HUES48 (cell line): ENCODE data around the gene DYRK3.
A peak's percentile ranks its signal among the peaks of the same experiment; 100 is the strongest.
"Not testable (repeated sequence)": the region's sequence is repeated elsewhere in the genome, so short reads cannot be mapped to it uniquely, and the experiment has no call there.

Experiments
- H3K27ac ChIP-seq: one replicate; pipeline ENCODE4 v1.7.0; 2013; ENCODE audit warnings: low read depth, low read length, inconsistent platforms
- H3K27me3 ChIP-seq: 2 replicates; pipeline ENCODE4 v1.6.1; 2013; ENCODE audit warnings: mild to moderate bottlenecking, low read length; ENCODE audit not compliant: control insufficient read depth, insufficient read depth
- H3K36me3 ChIP-seq: 2 replicates; pipeline ENCODE4 v1.6.1; 2013; ENCODE audit warnings: low read length; ENCODE audit not compliant: control insufficient read depth, insufficient read depth
- H3K4me1 ChIP-seq: 2 replicates; pipeline ENCODE4 v1.6.1; 2013; ENCODE audit warnings: mild to moderate bottlenecking, low read length; ENCODE audit not compliant: control insufficient read depth, insufficient read depth
- H3K4me3 ChIP-seq: 2 replicates; pipeline ENCODE4 v1.5.1; 2013; ENCODE audit warnings: mild to moderate bottlenecking, low read depth, low read length
- H3K9ac ChIP-seq: 2 replicates; pipeline ENCODE4 v1.6.1; 2013; ENCODE audit warnings: mild to moderate bottlenecking, low read depth, low read length, moderate library complexity
- H3K9me3 ChIP-seq: 2 replicates; pipeline ENCODE4 v1.6.1; 2013; ENCODE audit warnings: low read length; ENCODE audit not compliant: control insufficient read depth, insufficient read depth

DYRK3 gene

GRCh38 chr1:206595581-206596318, 39.6 kb upstream of the DYRK3 start:
- no peaks in the 10 kb centered on the region for H3K9me3 ChIP-seq
- H3K27me3 ChIP-seq, result no peaks in the 10 kb centered on the region
- H3K36me3 ChIP-seq, result peaks cover 90% of the 10 kb centered on the region
- no peak overlapping the region for H3K9ac ChIP-seq
- no peak overlapping the region for H3K4me3 ChIP-seq
- no peak overlapping the region for H3K27ac ChIP-seq
- H3K4me1 ChIP-seq, result no peaks in the 10 kb centered on the region

GRCh38 chr1:206596319-206596666, 39.0 kb upstream of the DYRK3 start:
- H3K4me3 ChIP-seq, result no peak overlapping the region
- H3K27me3 ChIP-seq, result no peaks in the 10 kb centered on the region
- H3K9ac ChIP-seq, result no peak overlapping the region
- no peaks in the 10 kb centered on the region for H3K4me1 ChIP-seq
- H3K9me3 ChIP-seq, result no peaks in the 10 kb centered on the region
- peaks cover 87% of the 10 kb centered on the region for H3K36me3 ChIP-seq
- H3K27ac ChIP-seq, result no peak overlapping the region

- Histone ChIP-seq H3K4me1 (no peaks in the 10 kb centered on the region), H3K27ac (no peak overlapping the region), H3K9ac (no peak overlapping the region), H3K4me3 (no peak overlapping the region), H3K36me3 (peaks cover 73% of the 10 kb centered on the region), H3K27me3 (no peaks in the 10 kb centered on the region), H3K9me3 (no peaks in the 10 kb centered on the region)
Measured at GRCh38 chr1:206600527-206600926, 34.8 kb upstream of the DYRK3 start.

- no peak overlapping the region for H3K4me3 ChIP-seq
- peaks cover 61% of the 10 kb centered on the region for H3K36me3 ChIP-seq
Measured at GRCh38 chr1:206604861-206605260, 30.5 kb upstream of the DYRK3 start.

GRCh38 chr1:206606867-206607266, 28.5 kb upstream of the DYRK3 start:
- no peak overlapping the region for H3K4me3 ChIP-seq
- no peak overlapping the region for H3K27ac ChIP-seq
- no peak overlapping the region for H3K9ac ChIP-seq
- peaks cover 51% of the 10 kb centered on the region for H3K36me3 ChIP-seq
- no peaks in the 10 kb centered on the region for H3K4me1 ChIP-seq
- no peaks in the 10 kb centered on the region for H3K9me3 ChIP-seq
- H3K27me3 ChIP-seq, result no peaks in the 10 kb centered on the region

More at GRCh38 chr1:206604861-206605260, 30.5 kb upstream of the DYRK3 start:
- Histone ChIP-seq H3K4me1 (no peaks in the 10 kb centered on the region), H3K9ac (no peak overlapping the region), H3K27me3 (no peaks in the 10 kb centered on the region), H3K9me3 (no peaks in the 10 kb centered on the region), H3K27ac (no peak overlapping the region)

- no peak overlapping the region for H3K4me3 ChIP-seq
- H3K27ac ChIP-seq, result no peak overlapping the region
- no peaks in the 10 kb centered on the region for H3K4me1 ChIP-seq
- H3K9me3 ChIP-seq, result no peaks in the 10 kb centered on the region
- no peaks in the 10 kb centered on the region for H3K27me3 ChIP-seq
- H3K9ac ChIP-seq, result no peak overlapping the region
- H3K36me3 ChIP-seq, result peaks cover 40% of the 10 kb centered on the region
Measured at GRCh38 chr1:206608108-206608698, 27.1 kb upstream of the DYRK3 start.

GRCh38 chr1:206609229-206609991, 25.9 kb upstream of the DYRK3 start:
- H3K36me3 ChIP-seq, result peaks cover 34% of the 10 kb centered on the region
- no peaks in the 10 kb centered on the region for H3K4me1 ChIP-seq
- H3K9ac ChIP-seq, result no peak overlapping the region
- H3K27me3 ChIP-seq, result no peaks in the 10 kb centered on the region
- H3K9me3 ChIP-seq, result no peaks in the 10 kb centered on the region
- no peak overlapping the region for H3K27ac ChIP-seq
- H3K4me3 ChIP-seq, result no peak overlapping the region

- Histone ChIP-seq H3K27ac (peak within 1 kb of the TSS; percentile 96), H3K9ac (peak within 1 kb of the TSS; percentile 92), H3K9me3 (no peaks in the 10 kb centered on the region), H3K4me1 (no peaks in the 10 kb centered on the region), H3K4me3 (peak within 1 kb of the TSS; percentile 87), H3K36me3 (peaks cover 18% of the 10 kb centered on the region), H3K27me3 (no peaks in the 10 kb centered on the region)
Measured at GRCh38 chr1:206612129-206612876, 23.0 kb upstream of the DYRK3 start, which contains the start of gene EIF2D. TSS of gene EIF2D (minus strand) at chr1:206612465. CDS start at chr1:206612342, 123 bp downstream.

- H3K27me3 ChIP-seq, H3K27ac ChIP-seq, H3K9ac ChIP-seq, H3K4me1 ChIP-seq, H3K36me3 ChIP-seq, H3K9me3 ChIP-seq, H3K4me3 ChIP-seq: not testable (repeated sequence)
Measured at GRCh38 chr1:206626396-206626795, 8.9 kb upstream of the DYRK3 start.

- H3K27ac ChIP-seq, result no peak overlapping the region
- peaks cover 2% of the 10 kb centered on the region; the same call in 1 of the 2 replicates for H3K27me3 ChIP-seq
- no peak overlapping the region for H3K9ac ChIP-seq
- no peaks in the 10 kb centered on the region for H3K36me3 ChIP-seq
- no peaks in the 10 kb centered on the region for H3K9me3 ChIP-seq
- no peak overlapping the region for H3K4me3 ChIP-seq
- H3K4me1 ChIP-seq, result peaks cover 10% of the 10 kb centered on the region
Measured at GRCh38 chr1:206628916-206629315, 6.4 kb upstream of the DYRK3 start.
